Fibroblast of skin of back (primary cell): ENCODE results near the gene GDF9.
"Not testable (repeated sequence)": the region's sequence is repeated elsewhere in the genome, so short reads cannot be mapped to it uniquely, and the experiment has no call there.

Experiments
- DNase-seq: peaks from one replicate; pipeline ENCODE4 v3.0.0-alpha.2; 2013

Gene GDF9

DNA sequence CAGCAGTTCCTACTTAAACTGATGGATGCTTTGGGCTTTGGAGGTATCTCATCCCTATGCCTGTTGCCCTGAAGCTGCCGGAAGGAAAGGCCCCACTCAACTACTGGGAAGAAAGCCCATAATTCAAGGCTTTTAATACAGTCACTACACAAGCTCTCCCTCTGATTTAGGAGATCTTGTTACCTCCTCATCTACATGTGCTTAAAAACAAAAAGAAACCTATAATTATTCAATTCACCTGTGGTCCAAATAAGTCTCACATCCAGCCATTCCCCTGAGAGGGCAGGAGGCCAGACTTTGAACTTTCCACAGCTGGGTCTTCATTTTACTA lies 6.5 kb upstream of the GDF9 start:
- DNase-seq: no peak

DNA sequence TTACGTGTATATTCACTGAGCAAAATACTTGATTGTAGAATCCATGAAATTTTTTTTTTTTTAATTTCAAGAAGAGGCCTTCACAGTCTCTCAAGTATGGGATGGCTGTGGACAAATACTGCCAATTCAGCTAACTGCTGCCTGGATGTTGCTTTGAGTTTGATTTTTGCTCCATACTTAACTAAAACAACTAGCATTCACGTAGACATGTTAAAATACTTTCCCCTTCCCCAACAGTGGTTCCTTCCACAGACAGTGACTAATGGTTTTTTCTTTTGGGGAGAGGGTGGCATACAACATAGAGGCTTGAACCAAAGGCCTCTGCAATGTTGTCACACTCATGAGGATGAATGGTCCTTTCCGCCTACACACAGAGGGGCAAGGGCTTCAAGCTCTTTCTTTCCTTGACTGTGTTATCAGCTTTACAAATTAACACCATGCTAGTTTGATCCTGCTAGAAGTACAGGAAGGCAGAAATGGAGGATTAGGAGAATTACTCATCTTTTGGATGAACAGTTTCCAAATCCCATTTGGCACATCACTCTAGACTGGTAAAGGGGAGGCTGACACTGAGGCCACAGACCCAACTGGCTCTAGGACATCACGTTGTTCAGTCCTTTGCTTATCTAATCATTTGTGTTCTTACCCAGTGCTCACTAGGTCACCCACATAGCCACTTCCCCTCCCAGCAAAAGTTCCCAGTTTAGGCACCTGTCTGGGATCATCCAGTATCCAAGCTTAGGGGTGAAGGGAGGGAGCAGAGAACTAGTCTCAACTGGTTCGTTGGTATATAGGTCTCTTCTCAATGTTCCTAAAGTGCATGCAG lies 5.4 kb upstream of the GDF9 start:
- DNase-seq: no peak

DNA sequence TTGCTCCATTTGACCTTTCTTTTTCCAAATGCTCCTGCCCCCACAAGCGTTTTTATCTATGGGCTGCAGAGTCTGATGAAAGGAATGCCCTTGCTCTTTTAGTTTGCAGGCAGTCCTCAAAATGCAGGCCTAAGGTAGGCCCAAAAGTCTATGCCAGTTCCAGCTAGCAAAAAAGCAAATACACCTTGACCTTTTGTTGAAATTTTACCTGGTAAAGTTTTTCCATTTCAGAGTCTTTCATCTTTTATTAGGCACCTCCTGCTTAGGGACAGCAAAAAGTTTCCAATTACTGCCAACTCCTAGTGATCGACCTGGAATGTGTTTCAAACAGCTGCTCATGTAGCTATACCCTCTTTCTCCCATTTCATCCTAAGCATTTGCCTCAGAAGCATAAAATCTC lies 4.5 kb upstream of the GDF9 start:
- DNase-seq: no peak

DNA sequence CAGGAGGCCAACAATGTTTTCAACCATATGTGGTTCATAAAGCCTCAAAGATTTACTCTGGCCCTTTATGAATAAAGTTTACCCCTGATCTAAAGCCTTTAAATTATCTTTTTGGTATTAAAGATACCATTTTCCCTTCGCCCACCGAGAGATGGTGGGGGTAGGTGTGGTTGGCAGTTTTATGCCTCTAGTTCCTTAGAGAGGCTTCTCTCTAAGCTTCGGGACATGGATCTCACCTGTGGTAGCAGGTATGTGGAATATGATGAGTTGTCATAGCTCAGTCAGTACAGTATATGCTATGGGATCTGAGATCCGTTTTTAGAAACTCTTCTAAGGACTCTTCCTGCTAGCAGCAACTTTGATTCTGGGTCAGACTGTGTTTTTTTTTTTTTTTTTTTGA lies 2.5 kb upstream of the GDF9 start:
- no peak for DNase-seq

DNA sequence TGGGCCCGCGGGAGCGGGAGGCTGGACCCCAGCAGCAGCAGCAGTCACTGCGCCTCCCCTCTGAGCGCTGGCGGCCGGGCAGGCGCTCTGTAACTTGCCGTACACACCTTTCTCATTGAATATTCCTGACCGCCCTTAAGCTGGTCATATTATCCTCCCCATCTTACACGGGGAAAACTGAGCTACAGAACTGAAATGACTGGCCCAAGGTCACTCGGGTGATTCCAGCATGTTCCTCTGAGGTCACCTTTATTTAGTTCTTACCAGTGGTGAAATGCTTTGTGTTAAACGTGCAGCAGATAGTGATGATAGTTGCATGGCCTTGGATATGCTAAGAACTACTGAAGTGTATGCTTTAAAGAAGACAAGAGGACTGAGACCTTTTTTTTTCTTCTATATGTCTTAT lies 780 bp upstream of the GDF9 start:
- no peak for DNase-seq

DNA sequence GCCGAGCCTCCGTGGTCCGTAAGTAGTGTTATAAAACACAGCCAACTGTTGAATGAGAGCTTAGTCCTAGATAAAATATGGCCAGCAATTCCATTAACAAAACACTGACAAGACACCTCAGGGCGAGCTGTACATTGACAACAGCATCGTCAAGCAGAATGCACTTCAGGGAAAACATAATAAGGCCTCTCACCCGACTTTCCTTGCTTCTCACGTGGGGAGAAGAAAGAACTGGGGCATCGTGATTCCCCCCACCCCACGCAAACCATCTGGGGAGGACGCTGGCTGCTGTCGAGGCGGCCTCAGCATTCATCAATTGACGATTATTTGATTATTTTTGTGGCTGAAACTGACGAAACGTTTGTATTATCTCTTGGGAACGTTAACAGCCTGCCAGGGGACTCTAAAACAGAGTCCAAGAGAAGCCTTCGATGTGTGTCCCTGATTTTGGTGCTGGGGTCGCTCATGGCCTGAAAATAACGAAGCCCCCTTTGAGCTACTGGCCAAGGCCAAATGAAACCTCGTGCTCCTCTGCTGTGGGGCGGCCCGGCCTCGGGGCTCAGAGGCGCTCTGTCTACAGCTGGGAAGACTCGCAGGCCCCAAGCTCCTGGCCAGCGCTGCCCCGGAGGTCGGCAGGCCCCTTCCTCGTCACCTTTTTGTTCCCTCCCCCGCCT lies 464 bp downstream of the GDF9 start:
- DNase-seq: no peak

DNA sequence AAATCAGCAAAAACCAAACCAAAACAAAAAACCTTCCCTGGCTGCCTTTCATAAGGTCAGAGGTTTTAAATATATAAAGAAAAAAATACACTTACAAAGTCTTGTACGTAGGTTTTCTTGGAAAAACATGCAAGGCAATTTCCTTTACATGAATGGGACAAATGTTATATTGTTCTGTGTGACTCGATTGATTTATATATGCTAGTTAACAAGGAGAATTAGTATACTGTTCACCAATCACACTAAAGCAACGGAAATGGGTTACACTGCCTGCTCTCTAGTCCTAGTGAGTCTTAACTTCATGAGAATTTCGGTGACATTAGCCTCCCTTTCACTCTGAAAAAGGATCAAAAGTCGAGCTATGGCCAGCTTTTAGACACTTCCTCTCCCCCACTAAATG lies 5.5 kb downstream of the GDF9 start:
- DNase-seq: no peak

DNA sequence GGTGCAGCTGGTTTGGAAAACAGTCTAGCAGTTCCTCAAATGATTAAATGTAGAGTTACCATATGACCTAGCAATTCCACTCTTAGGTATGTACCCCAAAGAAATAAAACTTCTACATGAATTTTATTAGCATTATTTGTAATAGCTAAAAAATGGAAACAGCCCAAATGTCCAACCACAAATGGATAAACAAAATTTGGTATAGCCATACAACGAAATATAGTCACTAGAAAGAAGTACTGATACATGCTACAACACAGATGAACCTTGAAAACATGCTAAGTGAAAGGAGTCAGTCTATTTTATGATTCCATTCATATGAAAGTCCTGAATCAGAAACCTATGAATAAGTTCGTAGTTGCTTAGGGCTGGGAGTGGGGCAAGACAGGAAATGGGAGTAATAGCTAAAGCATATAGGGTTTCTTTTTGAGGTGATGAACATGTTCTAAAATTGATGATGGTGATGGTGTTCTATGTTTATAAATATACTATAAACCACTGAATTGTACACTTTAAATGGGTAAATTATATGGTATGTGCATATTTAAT lies 6.3 kb downstream of the GDF9 start:
- no peak for DNase-seq

DNA sequence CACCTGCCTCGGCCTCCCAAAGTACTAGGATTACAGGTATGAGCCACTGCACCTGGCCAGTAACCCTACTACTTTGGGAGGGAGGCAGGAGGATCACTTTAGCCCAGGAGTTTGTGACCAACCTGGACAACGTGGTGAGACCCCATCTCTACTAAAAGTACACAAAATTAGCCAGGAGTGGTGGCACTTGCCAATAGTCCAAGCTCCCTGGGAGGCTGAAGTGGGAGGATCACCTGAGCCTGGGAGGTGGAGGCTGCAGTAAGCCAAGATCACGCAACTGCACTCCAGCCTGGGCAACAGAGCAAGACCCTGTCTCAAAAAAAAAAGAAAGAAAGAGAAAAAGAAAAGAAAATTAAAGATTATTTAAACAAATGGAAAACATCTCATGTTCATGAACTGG lies 10.3 kb downstream of the GDF9 start:
- DNase-seq: no peak

DNA sequence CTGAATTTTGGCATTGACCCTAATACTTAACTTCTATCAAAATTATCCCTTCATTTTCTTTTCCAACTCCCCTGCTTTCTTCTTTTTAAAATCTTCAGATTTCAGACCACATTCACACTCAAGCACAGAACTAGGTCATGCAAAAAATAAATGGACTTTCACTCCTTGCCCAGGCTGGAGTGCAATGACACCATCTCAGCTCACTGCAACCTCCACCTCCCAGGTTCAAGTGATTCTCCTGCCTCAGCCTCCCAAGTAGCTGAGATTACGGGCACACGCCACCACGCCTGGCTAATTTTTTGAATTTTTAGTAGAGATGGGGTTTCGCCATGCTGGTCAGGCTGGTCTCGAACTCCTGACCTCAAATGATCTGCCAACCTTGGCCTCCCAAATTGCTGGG lies 11.3 kb downstream of the GDF9 start:
- not testable (repeated sequence) for DNase-seq

DNA sequence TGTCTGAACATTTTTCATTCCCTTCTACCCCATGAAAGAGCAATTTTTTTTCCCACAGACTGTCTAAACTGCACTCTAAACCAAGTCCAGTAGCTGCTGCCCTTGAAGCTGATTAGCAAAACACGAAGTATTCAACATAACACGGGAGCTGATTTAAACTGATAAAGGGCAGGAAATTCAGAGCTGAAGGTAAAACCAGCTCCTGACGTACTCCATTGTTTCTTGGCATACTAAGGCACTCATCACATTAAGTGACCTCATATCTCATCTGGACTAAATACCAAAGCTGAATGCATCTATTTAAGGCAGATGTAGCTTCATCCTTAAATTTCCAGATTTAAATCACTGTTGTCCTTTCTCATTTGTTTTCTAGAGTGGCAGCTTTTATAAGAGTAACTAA lies 12.0 kb downstream of the GDF9 start:
- no peak for DNase-seq

DNA sequence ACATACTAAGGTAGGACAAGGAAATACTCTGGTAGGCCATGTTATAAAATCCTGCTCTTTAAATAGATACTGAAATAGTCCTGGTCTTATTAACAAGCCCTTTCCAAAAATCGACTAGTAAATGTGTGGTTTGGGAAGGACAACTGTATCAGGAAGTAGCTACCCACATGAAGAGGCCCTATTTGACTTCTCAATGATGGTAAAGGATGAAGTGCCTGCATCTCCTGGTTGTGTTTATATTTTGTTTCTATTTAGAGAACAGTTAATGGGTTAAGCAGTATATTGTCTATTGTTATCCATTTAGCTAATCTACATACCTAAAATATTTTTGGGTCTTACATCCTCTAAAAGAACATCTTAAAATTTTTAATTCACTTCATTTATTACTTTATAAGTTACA lies 12.5 kb downstream of the GDF9 start:
- DNase-seq: no peak

DNA sequence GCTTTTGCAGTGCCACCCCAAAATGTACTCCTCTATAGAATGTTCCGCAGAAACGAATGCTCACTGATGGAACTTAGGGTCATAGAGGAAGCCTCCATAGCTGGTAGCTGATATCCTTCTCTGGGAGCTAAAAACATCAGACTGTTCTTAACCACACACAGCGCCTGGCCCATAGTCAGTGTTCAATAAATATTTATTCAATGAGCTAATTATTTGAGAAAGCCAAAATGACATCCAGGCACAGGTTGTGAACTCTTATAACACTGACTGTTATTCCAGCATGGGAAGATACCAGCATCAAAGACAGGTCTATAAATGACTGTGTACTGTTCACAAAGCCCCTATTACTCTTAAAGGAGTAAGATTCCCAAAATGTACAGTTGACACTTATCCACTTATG lies 12.9 kb downstream of the GDF9 start:
- no peak for DNase-seq

DNA sequence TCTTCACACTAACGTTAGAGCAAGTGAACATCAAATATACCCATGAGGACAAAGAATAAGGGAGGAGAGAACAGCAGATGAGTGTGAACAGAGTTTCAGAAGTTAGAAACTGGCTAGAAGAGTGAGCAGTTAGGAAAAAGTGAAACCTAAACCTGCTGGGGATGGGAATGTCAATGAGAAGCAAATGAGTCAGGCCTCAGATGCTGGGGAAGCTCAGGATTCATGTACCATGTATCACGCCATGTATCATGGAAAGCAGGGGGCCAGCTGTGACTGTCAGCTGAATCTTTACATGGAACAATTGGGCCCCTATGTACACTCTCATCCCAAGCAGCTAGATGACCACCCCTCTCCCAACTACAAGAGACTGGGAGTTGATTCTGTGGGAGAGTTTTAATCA lies 16.2 kb downstream of the GDF9 start:
- DNase-seq: peak; percentile 42

DNA sequence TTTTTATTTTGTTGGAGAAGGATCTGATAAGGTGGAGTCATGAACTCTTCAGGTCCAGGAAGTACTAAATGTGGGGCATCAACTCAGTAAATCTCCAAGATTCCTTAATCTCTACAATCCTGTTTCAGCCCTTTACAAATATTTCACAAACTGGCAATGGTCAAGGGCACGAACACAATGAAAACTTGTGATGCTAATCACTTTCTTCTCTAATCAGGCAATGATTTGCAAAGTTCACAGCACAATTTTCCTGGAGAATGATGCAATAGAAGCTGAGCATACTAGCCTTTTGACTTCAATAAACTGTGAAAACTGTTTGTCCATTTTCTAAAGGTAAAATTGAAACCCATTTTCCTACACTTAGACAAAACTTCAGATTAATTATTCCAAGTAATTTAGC lies 16.9 kb downstream of the GDF9 start:
- DNase-seq: no peak

DNA sequence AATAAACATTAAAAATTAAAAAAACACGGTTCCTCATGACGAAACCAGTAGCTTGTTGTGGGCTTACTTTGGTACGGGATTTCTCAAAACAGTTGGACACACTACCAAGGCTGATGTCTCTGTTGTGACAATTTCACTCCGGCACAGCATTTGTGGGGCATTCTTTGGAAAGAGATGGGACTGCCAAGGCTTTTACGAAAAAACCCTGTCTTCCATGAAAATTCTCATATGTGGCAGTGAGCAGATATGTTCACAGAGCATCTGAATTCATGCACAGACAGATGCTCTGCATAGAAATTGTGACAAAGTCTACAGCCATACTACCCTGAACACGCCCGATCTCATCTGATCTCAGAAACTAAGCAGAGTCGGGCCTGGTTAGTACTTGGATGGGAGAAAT lies 18.0 kb downstream of the GDF9 start:
- no peak for DNase-seq

DNA sequence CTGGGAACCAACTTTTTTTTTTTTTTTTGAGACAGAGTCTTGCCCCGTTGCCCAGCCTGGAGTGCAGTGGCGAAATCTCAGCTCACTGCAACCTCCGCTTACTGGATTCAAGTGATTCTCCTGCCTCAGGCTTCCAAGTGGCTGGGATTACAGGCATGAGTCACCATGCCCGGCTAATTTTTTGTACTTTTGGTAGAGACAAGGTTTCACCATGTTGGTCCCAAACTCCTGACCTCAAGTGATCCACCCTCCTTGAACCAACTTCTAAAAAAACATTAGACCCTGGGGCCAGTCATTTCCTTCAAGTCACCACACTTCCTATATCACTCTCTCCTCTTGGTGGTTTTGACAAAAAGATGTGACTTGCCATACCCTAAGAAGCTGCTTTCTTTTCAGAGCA lies 25.0 kb downstream of the GDF9 start:
- DNase-seq: no peak

DNA sequence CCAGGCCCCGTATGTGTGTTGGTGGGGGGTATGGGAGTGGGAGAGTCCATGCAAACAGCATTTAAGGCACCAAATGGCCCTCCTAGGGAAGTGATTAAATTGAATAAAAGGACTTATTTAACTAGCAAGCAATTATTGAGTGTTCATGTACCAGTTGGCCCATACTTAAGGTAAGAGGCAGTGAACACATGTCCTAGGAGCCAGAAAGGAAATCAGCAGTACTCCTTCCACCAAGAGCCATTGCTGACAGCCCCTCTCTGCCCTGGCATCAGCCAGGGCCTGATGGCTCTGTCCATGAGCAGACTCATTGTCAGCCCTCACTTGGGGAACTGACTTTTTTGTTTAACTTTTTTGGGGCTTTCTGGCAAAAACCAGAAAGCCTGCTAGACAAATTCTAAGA lies 25.4 kb downstream of the GDF9 start:
- no peak for DNase-seq

DNA sequence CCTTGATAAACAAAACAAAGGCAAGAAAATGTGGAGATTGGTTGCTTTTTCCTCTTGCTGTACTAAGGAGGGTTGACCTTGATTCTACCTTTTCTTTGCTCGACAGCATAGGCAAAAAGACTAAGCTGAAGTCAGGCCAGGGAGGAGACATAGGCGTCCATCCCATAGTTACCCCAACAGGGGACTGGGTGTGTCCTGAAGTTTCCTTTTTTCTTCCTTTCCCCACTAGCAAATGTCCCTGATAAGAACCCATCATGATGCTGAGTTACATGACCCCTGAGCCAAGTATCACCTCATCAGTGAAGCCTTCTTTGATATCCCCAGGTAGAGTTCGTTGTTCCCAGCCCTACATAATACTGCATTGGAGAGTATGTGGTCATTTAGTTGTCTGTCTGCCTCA lies 26.0 kb downstream of the GDF9 start:
- DNase-seq: no peak

DNA sequence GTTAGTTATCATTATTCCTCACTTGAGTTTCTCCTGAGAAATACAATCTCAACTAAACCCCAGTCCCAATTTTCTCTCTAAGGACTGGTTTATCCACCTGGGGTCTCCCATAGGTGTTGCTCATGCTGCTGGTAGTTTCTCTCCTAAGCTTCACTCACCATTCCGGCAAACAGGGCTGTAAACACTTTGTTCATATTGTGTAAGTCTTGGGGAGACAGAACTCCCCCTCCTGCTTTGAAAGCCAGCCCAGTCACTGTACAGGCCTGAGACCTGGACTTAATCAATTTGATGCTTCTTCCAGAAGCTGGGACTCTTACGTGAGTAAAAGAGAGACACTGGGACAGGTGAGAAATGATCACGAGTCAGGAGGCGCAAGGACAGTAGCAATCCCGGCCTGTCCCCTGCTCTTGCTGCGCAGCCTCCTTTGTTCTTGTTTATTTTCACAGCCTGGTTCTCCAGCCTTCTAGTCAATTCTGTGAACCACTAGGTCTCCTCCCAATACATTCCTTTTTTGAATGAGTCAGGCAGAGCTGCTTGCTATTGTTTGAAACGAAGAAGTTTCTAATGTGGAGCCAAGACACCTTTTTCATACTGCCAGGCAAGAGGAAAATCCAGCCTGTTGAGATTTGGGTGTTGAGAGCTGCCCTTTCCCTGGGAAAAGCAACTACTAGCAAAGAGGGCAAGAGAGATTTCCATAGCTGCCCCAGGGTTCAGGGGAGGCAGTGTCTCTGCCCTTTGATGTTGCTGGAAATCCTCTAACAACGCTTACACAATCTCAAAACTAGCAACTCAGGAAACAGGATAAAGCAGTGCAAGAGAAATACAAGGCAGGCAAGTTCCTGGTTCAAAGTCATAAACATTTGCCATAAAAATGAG lies 26.6 kb downstream of the GDF9 start:
- DNase-seq: peak; percentile 63

DNA sequence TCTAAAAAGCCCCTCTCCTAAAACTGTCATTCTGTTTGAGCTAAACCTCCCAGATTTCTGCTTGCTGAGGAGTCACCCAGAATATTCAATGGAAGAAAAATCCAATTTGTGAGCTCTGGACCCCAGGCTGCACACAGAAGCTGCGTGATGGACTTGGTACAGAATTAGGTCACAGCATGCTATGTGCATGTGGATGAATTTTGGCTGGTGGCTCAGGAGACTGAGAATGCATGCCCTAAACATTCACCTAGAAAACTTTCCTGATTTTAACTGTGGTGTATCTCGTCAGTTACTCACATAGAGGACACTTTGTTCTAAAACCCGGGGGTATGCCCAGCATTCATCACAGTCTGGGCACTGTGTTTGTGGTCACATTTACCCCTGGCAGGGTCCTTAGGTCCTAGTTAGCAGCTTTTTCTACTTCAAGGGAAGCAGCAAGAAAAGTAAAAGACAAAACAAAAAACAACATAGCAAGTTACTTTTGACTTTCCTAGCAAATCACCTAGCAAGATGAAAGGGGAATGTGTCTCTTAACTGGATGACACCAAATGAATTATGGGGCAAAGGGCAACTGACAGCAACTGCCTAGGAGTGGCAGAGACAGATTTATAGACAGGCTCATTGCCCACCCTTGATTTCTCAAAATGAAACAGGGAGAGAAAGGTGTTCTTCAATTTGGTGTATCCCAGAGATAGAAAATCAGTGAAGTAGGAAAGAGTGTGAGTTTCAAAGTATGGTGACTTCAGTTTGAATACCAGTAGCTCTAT lies 27.6 kb downstream of the GDF9 start:
- no peak for DNase-seq

DNA sequence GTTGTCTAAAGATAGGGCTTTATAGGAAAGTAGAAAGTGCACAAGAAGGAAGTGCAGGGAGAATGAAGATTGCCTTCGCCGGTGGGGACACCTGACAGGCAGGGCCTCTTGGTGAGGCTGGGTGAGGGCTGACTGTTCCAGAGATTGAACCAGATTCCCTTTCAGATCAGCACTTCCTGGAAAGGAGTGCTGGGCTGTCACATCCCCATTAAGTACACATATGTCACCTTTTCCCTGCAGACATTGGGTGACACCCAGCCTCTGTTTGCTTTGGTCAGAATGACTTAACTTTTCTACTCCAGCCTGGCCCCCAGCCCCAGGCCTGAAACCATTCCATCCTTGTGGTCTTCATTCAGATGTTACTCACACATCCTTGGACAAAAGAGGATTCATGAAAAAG lies 28.4 kb downstream of the GDF9 start:
- no peak for DNase-seq

DNA sequence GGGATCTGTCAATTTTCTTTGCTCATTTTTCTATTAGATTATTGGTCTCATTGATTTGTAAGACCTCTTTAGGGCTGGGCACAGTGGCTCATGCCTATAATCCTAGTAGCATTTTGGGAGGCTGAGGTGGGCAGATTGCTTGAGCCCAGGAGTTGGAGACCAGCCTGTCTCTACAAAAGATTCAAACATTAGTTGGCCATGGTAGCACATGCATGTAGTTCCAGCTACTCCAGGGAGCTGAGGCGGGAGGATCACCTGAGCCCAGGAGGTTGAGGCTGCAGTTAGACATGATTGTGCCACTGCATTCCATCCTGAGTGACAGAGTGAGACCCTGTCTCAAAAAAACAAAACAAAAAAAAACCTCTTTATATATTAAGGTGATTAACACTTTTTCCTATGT lies 29.4 kb downstream of the GDF9 start:
- no peak for DNase-seq
